ENCODE measurements around the gene SEMA3B. TPM values are rescaled to one million over a fixed set of nuclear protein-coding genes. Genes with fewer than 3 reads are reported as not detected.
A peak's percentile ranks its signal among the peaks of the same experiment; 100 is the strongest.

Gene SEMA3B
- total and polyA plus RNA-seq, 2 of the 4 experiments (the other 2 are of a cell fraction): 4.3 to 29.3 TPM

- H4K20me1 ChIP-seq (ENCODE audit: insufficient read depth, low read length): peaks cover 18% of the 10 kb centered on the region
- ChIA-PET CTCF (interaction anchor here (1.4 kb wide), 1 partner anchor 132 kb away, joined by 3 read pairs; no protein-coding TSS in a partner anchor), POLR2A (ENCODE audit: unreplicated experiment) (no interaction called here)
- no peaks in the 10 kb centered on the region for H3K9me1 ChIP-seq (ENCODE audit: insufficient read depth, low read length)
- TF ChIP-seq MAZ (IDR thresholded peaks at IDR 0.05; ENCODE audit: borderline replicate concordance, low read depth, low read length): no peak
- no peak for TF ChIP-seq FOS (IDR thresholded peaks at IDR 0.05; ENCODE audit: low read depth, low read length)
- TF ChIP-seq RCOR1 (IDR thresholded peaks at IDR 0.05; ENCODE audit: insufficient replicate concordance, low read length): no peak
- TF ChIP-seq MAFK (IDR thresholded peaks at IDR 0.05; ENCODE audit: low read depth, low read length): no peak
- no peak for TF ChIP-seq CHD1 (IDR thresholded peaks at IDR 0.05; ENCODE audit: low read depth, low read length)
- TF ChIP-seq CEBPB (IDR thresholded peaks at IDR 0.05; ENCODE audit: low read depth, low read length): no peak
- no peak for TF ChIP-seq MXI1 (IDR thresholded peaks at IDR 0.05; ENCODE audit: borderline replicate concordance, low read depth, low read length)
- TF ChIP-seq BHLHE40 (IDR thresholded peaks at IDR 0.05; ENCODE audit: low read depth, low read length): no peak
- TF ChIP-seq, protein P1, sequence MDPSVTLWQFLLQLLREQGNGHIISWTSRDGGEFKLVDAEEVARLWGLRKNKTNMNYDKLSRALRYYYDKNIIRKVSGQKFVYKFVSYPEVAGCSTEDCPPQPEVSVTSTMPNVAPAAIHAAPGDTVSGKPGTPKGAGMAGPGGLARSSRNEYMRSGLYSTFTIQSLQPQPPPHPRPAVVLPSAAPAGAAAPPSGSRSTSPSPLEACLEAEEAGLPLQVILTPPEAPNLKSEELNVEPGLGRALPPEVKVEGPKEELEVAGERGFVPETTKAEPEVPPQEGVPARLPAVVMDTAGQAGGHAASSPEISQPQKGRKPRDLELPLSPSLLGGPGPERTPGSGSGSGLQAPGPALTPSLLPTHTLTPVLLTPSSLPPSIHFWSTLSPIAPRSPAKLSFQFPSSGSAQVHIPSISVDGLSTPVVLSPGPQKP (IDR thresholded peaks at IDR 0.05; ENCODE audit: borderline replicate concordance, low read depth, low read length): no peak
- no peak for TF ChIP-seq POLR2A (IDR thresholded peaks at IDR 0.05; ENCODE audit: low read depth, low read length)
- no peak for ATAC-seq (ENCODE audit: low read depth)
- no peaks in the 10 kb centered on the region for H3K27me3 ChIP-seq (ENCODE audit: control insufficient read depth, insufficient read depth, low read length)
- H2BK120ac ChIP-seq (ENCODE audit: low read depth, low read length): no peak overlapping the region
- H3K9me3 ChIP-seq (ENCODE audit: control insufficient read depth, insufficient read depth, low read length): no peaks in the 10 kb centered on the region
- no CpG with 5 or more reads among the region's 4 CpGs for WGBS, 2 experiments (ENCODE audit: extremely low coverage in 2 of 2, insufficient read length in 1 of 2)
- in situ Hi-C loops (cut with MboI; ENCODE audit: low sequenced_read_pairs): loop anchor here (25.0 kb wide), 3 partner anchors 1060 to 1835 kb away; partner anchors contain the start of genes ABHD14B, GPR62, MANF and PCBP4
- no peak overlapping the region for H3K56ac ChIP-seq (ENCODE audit: extremely low read depth, insufficient read depth, low read length)
- H3K18ac ChIP-seq (ENCODE audit: low read depth, low read length): no peak overlapping the region
- no peak overlapping the region for H2BK20ac ChIP-seq (ENCODE audit: low read depth, low read length)
- peaks cover 32 to 45% of the 10 kb centered on the region in 2 experiments for H3K79me1 ChIP-seq (ENCODE audit: low read depth in 1 of 2, low read length in 2 of 2)
- peak overlapping the region; percentile 82; the same call in 1 of the 2 replicates for H3K9ac ChIP-seq (ENCODE audit: low read depth, low read length)
- peak overlapping the region; percentile 67 for H3K4me3 ChIP-seq (ENCODE audit: insufficient read depth, low read depth, low read length)
- no peak for DNase-seq
- peak overlapping the region in 1 of 2 experiments; percentile 34; a peak in 1 of 4 replicates for H4K8ac ChIP-seq (ENCODE audit: low read depth in 2 of 2, low read length in 2 of 2)
- intact Hi-C loops (cut with micrococcal nuclease): no loop called here
- H3K14ac ChIP-seq (replicated peaks; ENCODE audit: low read depth, low read length): no peak overlapping the region
- no peak overlapping the region for H2BK5ac ChIP-seq (ENCODE audit: low read depth, low read length, poor library complexity, severe bottlenecking)
- peaks cover 31% of the 10 kb centered on the region for H3K36me3 ChIP-seq (ENCODE audit: control insufficient read depth, insufficient read depth, low read length)
- H3K23ac ChIP-seq (ENCODE audit: low read depth, low read length): no peak overlapping the region
- H2AK5ac ChIP-seq (ENCODE audit: low read depth, low read length): peak overlapping the region; percentile 68; the same call in 1 of the 2 replicates
- no TSS peak for BruUV-seq (replicated peaks)
- H2BK15ac ChIP-seq (ENCODE audit: low read depth, low read length): no peak overlapping the region
- H3K4ac ChIP-seq (ENCODE audit: low read depth, low read length): peak overlapping the region; percentile 27; the same call in 1 of the 2 replicates
- H2AFZ ChIP-seq (replicated peaks; ENCODE audit: low read length, poor library complexity): no peak overlapping the region
- H4K5ac ChIP-seq (ENCODE audit: low read depth, low read length): no peak overlapping the region
- dilution Hi-C loops (cut with HindIII; ENCODE audit: low sequenced_read_pairs, unreplicated experiment): no loop called here
- no peak overlapping the region for H4K91ac ChIP-seq (ENCODE audit: insufficient read depth, low read depth, low read length)
- H3K4me2 ChIP-seq (ENCODE audit: low read depth, low read length): peak overlapping the region; percentile 99
- no peak overlapping the region; the same call in 1 of the 2 replicates for H3K27ac ChIP-seq (ENCODE audit: insufficient read depth, low read length)
- peaks cover 11% of the 10 kb centered on the region for H3K4me1 ChIP-seq (ENCODE audit: control insufficient read depth, insufficient read depth, low read length)
- H2AK9ac ChIP-seq (replicated peaks; ENCODE audit: low read depth, low read length, poor library complexity): peak overlapping the region; percentile 92
These were observed 58.2 kb downstream of the SEMA3B start for GRCh38 chr3:50327129-50327528.
